ENCODE data around the gene ARHGAP24.

GRCh38 chr4:85446141-85446861, 28.6 kb upstream of the ARHGAP24 start:
- TF ChIP-seq CTCF (IDR thresholded peaks at IDR 0.05), result no peak
- no peak for TF ChIP-seq E2F6 (IDR thresholded peaks at IDR 0.05; ENCODE audit: borderline replicate concordance, low read depth)
- no peak for TF ChIP-seq EHF (CRISPR knock-in tag; IDR thresholded peaks at IDR 0.05)
- no peak for TF ChIP-seq BHLHE40 (IDR thresholded peaks at IDR 0.05; ENCODE audit: low read depth, low read length)
- TF ChIP-seq HDAC2 (IDR thresholded peaks at IDR 0.05), result no peak
- TF ChIP-seq EP300 (IDR thresholded peaks at IDR 0.05), result no peak
- TF ChIP-seq RCOR1 (IDR thresholded peaks at IDR 0.05; ENCODE audit: low read depth, low read length), result no peak
- no peak for TF ChIP-seq RFX5 (IDR thresholded peaks at IDR 0.05)
- no peak for TF ChIP-seq TP53 (CRISPR knock-in tag; IDR thresholded peaks at IDR 0.05)

Measured in A549 (cell line).